ENCODE measurements around the gene FER.

Gene FER

DNA sequence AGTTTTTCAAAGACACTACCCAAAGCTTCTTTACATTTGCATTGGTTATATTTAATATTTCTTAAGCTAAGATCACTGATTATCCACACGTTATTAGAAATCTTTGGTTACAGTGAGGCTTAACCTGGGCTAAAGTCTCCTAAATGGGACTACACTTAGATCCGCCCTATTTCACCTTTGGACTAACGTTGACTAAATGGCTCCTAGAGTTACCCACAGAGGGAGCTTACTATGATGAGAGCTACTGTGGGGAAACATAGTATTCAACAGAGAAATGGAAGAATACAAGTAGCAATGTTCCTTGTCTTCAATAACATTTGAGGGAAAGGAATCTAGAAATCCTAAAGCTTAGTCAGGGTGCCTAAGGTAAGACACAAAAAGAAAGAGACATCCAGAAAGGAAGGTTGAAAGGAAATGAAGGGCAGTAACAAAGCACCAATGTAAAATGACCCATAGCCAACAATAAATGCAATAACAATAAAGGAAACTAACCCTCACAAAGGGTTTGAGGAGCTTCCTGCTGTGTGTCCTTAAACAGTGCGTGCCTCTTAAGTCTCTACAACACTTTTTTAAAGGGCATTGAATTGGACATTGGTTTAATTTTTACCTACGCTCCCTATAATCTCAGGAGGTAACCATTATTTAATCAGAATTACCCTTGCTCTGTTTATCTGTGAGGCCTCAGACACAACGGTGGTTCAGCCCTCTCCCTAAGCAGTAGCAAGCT, 445.0 kb downstream of the FER start:
- DNase-seq: no peak

DNA sequence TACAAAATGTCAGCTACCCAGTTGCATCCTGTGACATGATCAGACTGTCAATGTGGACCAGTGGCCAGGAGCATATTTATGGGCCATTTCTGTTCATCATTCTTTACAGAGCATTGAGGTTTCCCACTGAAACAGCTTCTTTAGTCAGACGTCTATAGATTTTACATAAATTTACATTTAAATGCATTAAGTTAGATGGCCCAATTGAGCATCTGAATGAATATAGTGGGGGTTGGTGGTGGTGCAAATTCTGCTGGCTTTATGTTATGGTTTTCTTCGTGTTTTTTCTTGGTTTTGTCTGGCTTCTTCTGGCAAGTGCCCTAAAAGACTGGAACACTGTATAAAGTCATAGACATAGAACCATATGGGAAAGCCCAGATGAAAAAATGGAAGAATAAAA, 448.0 kb downstream of the FER start:
- no peak for DNase-seq

- DNase-seq: no peak
Observed at GRCh38 chr5:109196087-109196822, 448.6 kb downstream of the FER start.

GRCh38 chr5:109196823-109197160, 449.1 kb downstream of the FER start:
- no peak for DNase-seq

DNA sequence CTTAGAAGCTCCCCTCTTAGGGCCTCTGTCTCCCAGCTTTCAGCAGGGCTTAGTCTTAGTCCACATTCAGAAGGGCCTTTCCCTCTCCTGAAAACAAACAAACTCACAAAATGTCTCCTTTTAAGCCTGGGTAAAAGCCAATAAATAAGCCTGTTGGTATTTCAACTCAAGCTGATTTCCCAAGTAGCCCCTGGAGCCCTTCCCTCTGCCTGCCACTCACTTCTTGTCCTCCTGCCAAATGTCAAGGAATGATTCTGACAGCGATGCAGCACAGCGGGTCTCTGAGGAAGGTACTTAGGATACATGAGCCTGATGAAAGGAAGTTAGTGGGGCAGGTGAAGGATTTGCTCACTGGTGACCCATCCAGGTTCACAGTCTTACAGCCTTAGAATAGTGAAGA, 451.6 kb downstream of the FER start:
- no peak for DNase-seq

DNA sequence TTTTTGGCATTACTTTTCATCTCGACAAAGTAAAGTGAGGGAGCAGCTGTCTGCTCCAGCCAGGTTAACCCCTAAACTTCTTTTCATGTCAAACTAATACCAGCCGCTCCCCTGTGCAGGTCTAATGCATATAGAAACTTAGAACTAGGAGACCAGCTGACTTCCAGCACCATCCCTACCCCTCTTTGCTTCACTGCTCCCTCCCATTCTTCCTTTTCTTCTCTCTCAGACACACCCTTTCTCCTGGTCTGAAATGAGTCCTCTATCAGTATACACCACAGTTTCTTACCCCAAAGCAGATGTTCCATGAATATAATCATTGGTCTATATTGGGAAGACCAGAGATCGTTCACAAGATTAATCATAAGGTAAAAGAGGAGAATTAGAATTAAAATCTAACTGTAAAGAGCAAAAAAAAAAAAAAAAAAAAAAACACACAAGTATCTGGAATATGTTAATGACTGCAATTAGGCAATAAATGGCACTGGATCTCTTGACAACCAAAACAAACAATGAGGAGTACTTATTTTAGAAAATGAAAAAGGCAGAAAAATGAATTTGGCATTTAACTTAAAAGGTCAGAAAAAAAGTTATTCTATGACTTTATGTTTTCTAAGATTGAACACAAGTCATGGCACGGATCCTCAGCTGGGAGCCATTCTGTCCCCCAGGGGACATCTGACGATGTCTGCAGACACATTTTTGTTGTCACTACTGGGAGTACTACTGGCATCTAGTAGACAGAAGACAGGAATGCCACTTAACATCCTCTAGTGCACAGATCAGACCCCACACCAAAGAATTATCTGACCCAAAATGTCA, 452.3 kb downstream of the FER start:
- no peak for DNase-seq

DNA sequence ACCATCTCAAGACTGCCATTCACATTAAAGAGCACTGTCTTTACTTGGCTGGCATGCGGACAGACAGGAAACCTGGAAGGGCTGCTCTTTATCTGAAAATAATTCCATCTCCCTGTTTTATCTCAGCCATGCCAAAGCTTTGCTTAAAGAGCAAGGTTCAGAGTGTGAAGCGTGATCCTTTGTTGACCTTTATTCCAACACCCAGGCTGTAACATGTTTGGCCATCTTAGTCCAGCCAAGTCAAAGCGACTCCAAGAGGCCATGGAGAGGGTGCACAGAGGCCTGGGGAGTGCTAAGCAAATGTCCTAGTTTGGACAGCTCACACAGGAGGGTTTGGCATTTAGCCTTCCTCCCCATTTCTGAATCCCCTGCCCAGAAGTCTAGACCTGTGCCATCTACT, 467.3 kb downstream of the FER start:
- DNase-seq: no peak

DNA sequence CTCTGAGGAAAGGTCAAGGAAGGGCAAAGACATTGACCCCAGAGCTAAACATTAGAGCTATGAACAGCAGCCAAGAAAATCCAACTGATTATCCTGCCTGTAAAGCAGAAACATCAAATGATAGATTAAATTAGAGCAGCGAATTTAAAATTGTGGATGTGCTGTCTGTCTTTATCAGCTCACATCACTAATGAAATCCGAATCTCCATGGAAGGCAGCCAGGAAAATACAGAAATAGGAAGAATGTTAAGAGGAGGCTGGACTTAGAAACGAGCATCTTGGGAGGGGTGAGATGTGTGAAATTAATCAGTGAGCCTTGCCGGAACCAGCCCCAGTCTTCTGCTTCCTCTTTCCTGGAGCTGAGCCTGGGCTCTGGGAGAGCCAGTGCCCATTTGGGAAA, 471.1 kb downstream of the FER start:
- DNase-seq: no peak

GRCh38 chr5:109223531-109223930, 475.8 kb downstream of the FER start:
- DNase-seq: no peak

GRCh38 chr5:109224276-109224882, 476.7 kb downstream of the FER start:
- no peak for DNase-seq

- no peak for DNase-seq
Observed at GRCh38 chr5:109225716-109226625, 478.3 kb downstream of the FER start.

DNA sequence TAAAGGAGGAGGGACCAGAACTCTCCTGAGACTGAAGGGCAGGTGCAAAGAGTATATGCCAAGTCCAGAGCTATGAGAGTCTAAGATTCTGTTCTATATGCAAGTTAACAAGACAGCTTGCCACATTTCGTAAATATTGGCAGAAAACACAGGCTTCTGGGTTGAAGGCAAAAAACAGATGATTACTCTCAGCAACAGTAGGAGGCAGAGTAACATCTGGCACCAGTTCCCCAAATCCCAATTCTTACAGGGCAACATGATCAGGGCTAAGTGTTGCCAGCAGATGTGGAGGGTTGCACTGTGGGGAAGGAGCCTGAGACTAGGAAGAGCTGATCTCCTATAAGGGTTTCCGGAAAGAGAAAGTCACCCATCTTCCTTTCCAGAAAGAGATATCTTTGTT, 482.7 kb downstream of the FER start:
- no peak for DNase-seq

- no peak for DNase-seq
Observed at GRCh38 chr5:109231331-109231730, 483.6 kb downstream of the FER start.

GRCh38 chr5:109234381-109234780, 486.7 kb downstream of the FER start:
- no peak for DNase-seq

GRCh38 chr5:109239456-109239855, 491.8 kb downstream of the FER start:
- no peak for DNase-seq

DNA sequence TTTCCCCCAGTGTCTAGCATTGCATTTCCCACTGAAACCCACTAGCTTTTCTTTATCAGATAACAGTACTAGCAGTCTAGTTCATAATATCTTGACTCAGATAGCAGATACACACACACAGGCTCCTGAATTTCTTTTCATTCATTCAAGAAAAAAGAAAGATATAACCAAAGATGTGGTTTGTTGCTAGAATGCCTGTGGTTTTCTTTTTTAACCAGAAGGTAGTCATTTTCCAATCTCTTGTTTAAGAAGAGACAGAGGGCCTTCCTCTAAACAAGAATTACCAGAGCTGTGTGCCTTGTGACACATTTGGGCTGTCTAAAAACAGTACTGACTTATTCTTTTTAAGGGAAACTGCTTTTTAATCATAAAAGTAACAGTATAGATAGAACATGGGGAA, 494.8 kb downstream of the FER start:
- no peak for DNase-seq

- DNase-seq: no peak
Observed at GRCh38 chr5:109246395-109246794, 498.7 kb downstream of the FER start.
